ENCODE data around the gene ULBP1. TPM values are rescaled to one million over a fixed set of nuclear protein-coding genes. Genes with fewer than 3 reads are reported as not detected.

Gene ULBP1
- total RNA-seq, 4 donors from 2014 or later: not detected

- peaks cover 0 to 7% (median 0%) of the 10 kb centered on the region in 4 donors for H3K9me3 ChIP-seq
- no peak for TF ChIP-seq POLR2A (IDR thresholded peaks at IDR 0.05)
- no peak for TF ChIP-seq CTCF (IDR thresholded peaks at IDR 0.05)
- no peaks in the 10 kb centered on the region for H3K36me3 ChIP-seq
- H3K27me3 ChIP-seq: peaks cover 0 to 31% of the 10 kb centered on the region in 2 donors
- H3K4me1 ChIP-seq: peaks cover 0 to 2% (median 0%) of the 10 kb centered on the region in 4 donors
- H3K4me3 ChIP-seq: no peak overlapping the region
- no peak overlapping the region for H3K27ac ChIP-seq
- no peak for DNase-seq
These were observed 21.0 kb downstream of the ULBP1 start for GRCh38 chr6:149984773-149985172.

GRCh38 chr6:149985481-149985937 is 21.8 kb downstream of the ULBP1 start:
- H3K36me3 ChIP-seq: no peaks in the 10 kb centered on the region
- H3K27ac ChIP-seq: no peak overlapping the region
- peaks cover 0 to 9% (median 6%) of the 10 kb centered on the region in 4 donors for H3K4me1 ChIP-seq
- TF ChIP-seq CTCF (IDR thresholded peaks at IDR 0.05) (no peak), POLR2A (IDR thresholded peaks at IDR 0.05) (no peak)
- peaks cover 0 to 37% of the 10 kb centered on the region in 2 donors for H3K27me3 ChIP-seq
- H3K9me3 ChIP-seq: peaks cover 0 to 7% (median 0%) of the 10 kb centered on the region in 4 donors
- no peak for DNase-seq
- no peak overlapping the region for H3K4me3 ChIP-seq

DNA sequence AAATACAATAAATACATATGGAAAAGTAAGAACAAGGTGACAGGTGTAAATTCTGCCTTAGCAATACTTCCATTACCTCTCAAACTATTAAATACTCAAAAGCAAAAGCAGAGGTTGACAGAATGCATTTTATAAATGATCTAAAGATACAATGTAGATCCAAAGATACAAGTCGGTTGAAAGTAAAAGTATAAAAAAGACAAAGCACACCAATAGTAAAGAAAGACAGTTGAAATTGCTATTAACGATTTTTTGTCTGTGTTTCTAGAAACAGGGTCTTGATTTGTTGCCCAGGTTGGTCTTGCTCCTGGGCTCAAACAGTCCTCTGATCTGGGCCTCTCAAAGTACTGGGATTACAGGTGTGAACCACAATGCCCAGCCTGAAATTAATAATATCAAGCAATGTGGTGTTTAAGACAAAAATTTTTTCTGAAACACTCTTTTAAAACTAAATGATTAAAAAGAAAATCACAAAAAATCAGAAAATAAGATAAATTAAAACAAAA is 23.9 kb downstream of the ULBP1 start:
- no peak overlapping the region for H3K27ac ChIP-seq
- no peak for TF ChIP-seq CTCF (IDR thresholded peaks at IDR 0.05)
- H3K4me1 ChIP-seq: peaks cover 0 to 19% (median 6%) of the 10 kb centered on the region in 4 donors
- H3K4me3 ChIP-seq: no peak overlapping the region
- no peak for DNase-seq
- H3K27me3 ChIP-seq: peaks cover 0 to 50% of the 10 kb centered on the region in 2 donors
- H3K36me3 ChIP-seq: no peaks in the 10 kb centered on the region
- H3K9me3 ChIP-seq: peaks cover 0 to 7% (median 0%) of the 10 kb centered on the region in 4 donors

GRCh38 chr6:149988550-149989346 is 25.0 kb downstream of the ULBP1 start:
- Histone ChIP-seq H3K4me1 (peaks cover 0 to 19% (median 6%) of the 10 kb centered on the region in 4 donors), H3K9me3 (peaks cover 0 to 7% (median 0%) of the 10 kb centered on the region in 4 donors), H3K27ac (no peak overlapping the region), H3K36me3 (no peaks in the 10 kb centered on the region), H3K4me3 (no peak overlapping the region), H3K27me3 (peaks cover 0 to 54% of the 10 kb centered on the region in 2 donors)
- no peak for TF ChIP-seq CTCF (IDR thresholded peaks at IDR 0.05)
- TF ChIP-seq POLR2A (IDR thresholded peaks at IDR 0.05): no peak
- DNase-seq: no peak

DNA sequence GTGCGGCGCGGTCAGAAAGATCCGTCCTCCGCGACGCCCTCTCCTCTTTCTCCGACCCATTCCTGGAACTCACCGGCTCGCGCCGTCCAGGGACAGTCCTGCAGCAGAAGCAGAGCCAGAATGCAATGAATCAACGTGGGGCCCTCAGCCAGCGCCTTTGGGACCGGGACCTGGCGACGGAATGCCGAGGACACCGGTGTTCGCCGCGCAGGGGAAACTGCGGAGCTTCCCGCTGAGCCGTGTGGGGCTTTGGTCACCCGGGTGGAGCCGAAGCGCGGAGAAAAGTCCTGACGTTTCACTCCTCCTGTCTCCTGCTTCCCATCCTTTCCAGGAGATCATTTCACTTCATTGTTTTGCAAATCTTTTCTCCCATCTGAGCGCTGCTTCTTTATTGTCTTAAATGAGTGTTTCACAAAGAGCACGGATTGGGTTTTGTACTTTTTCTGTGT is 26.5 kb downstream of the ULBP1 start:
- peaks cover 0 to 7% (median 0%) of the 10 kb centered on the region in 4 donors for H3K9me3 ChIP-seq
- no peak for DNase-seq
- no peaks in the 10 kb centered on the region for H3K36me3 ChIP-seq
- H3K27me3 ChIP-seq: peaks cover 0 to 50% of the 10 kb centered on the region in 2 donors
- TF ChIP-seq POLR2A (IDR thresholded peaks at IDR 0.05) (no peak), CTCF (IDR thresholded peaks at IDR 0.05) (no peak)
- peaks cover 0 to 19% (median 6%) of the 10 kb centered on the region in 4 donors for H3K4me1 ChIP-seq
- H3K4me3 ChIP-seq: peak overlapping the region in 2 of 4 donors; percentile 32 to 49
- no peak overlapping the region for H3K27ac ChIP-seq
